C1 segment of cervical spinal cord (tissue), 14 donors: ENCODE results near the gene HASPIN.

Source experiments
- DNase-seq, 14 donors: peaks; one replicate each; lab custom pipeline; 2025; lab: John Stamatoyannopoulos, UW

Gene HASPIN

GRCh38 chr17:3735515-3735914 lies 11.8 kb downstream of the HASPIN start:
- no peak for DNase-seq

GRCh38 chr17:3738562-3739295 lies 15.0 kb downstream of the HASPIN start:
- peak in 6 of 14 donors; percentile 7 to 73 (median 29) for DNase-seq

- no peak for DNase-seq
Observed at GRCh38 chr17:3739422-3740124, 15.9 kb downstream of the HASPIN start.

- peak in 2 of 14 donors; percentile 5 to 11 for DNase-seq
Observed at GRCh38 chr17:3740611-3741073, 16.9 kb downstream of the HASPIN start.

- no peak for DNase-seq
Observed at GRCh38 chr17:3744014-3744413, 20.3 kb downstream of the HASPIN start.

GRCh38 chr17:3745071-3745470 lies 21.4 kb downstream of the HASPIN start:
- no peak for DNase-seq

GRCh38 chr17:3747805-3748204 lies 24.1 kb downstream of the HASPIN start:
- no peak for DNase-seq

- DNase-seq: no peak
Observed at GRCh38 chr17:3748576-3748975, 24.9 kb downstream of the HASPIN start.

- no peak for DNase-seq
Observed at GRCh38 chr17:3750296-3750695, 26.6 kb downstream of the HASPIN start.

GRCh38 chr17:3750926-3751325 lies 27.2 kb downstream of the HASPIN start:
- DNase-seq: no peak

GRCh38 chr17:3751836-3752235 lies 28.1 kb downstream of the HASPIN start:
- no peak for DNase-seq

- no peak for DNase-seq
Observed at GRCh38 chr17:3753624-3754023, 29.9 kb downstream of the HASPIN start.

GRCh38 chr17:3754066-3754457 lies 30.4 kb downstream of the HASPIN start:
- DNase-seq: no peak

GRCh38 chr17:3754458-3755334 lies 31.0 kb downstream of the HASPIN start:
- no peak for DNase-seq

- no peak for DNase-seq
Observed at GRCh38 chr17:3755335-3756030, 31.8 kb downstream of the HASPIN start.

GRCh38 chr17:3759597-3760216 lies 36.0 kb downstream of the HASPIN start:
- DNase-seq: no peak

GRCh38 chr17:3761036-3761917 lies 37.6 kb downstream of the HASPIN start:
- DNase-seq: no peak

GRCh38 chr17:3761918-3762380 lies 38.2 kb downstream of the HASPIN start:
- no peak for DNase-seq

- no peak for DNase-seq
Observed at GRCh38 chr17:3762922-3763776, 39.4 kb downstream of the HASPIN start.
